ENCODE measurements around the gene IPO8. TPM values are rescaled to one million over a fixed set of nuclear protein-coding genes. Genes with fewer than 3 reads are reported as not detected.

Gene IPO8
- 31.8 TPM for total RNA-seq

GRCh38 chr12:30695199-30696102, at the start of gene IPO8:
Gene IPO8, minus strand, starts transcription at chr12:30695869. Its CDS starts 222 bp downstream, at chr12:30695647.
- no peak for FAIRE-seq
- peak; percentile 88 to 89 for DNase-seq (ENCODE audit: low spot score in 2 of 2)

- no peak for FAIRE-seq
- no peak for DNase-seq (ENCODE audit: low spot score in 2 of 2)
These were observed 48.7 kb upstream of the IPO8 start for GRCh38 chr12:30744321-30744720.

GRCh38 chr12:30740274-30740673, 44.6 kb upstream of the IPO8 start:
- FAIRE-seq: no peak

GRCh38 chr12:30739020-30739419, 43.4 kb upstream of the IPO8 start:
- no peak for DNase-seq (ENCODE audit: low spot score in 2 of 2)
- FAIRE-seq: no peak

More at GRCh38 chr12:30740274-30740673, 44.6 kb upstream of the IPO8 start:
- DNase-seq (ENCODE audit: low spot score in 2 of 2): no peak

- DNase-seq (ENCODE audit: low spot score in 2 of 2) (no peak), FAIRE-seq (no peak)
These were observed 37.4 kb upstream of the IPO8 start for GRCh38 chr12:30732954-30733637.

- FAIRE-seq: no peak
- DNase-seq (ENCODE audit: low spot score in 2 of 2): no peak
These were observed 34.3 kb upstream of the IPO8 start for GRCh38 chr12:30730011-30730410.

- DNase-seq (ENCODE audit: low spot score in 2 of 2): no peak
- no peak for FAIRE-seq
These were observed 33.9 kb upstream of the IPO8 start for GRCh38 chr12:30729547-30729946.

GRCh38 chr12:30726647-30727046, 31.0 kb upstream of the IPO8 start:
- FAIRE-seq: no peak

GRCh38 chr12:30725739-30726138, 30.1 kb upstream of the IPO8 start:
- no peak for DNase-seq (ENCODE audit: low spot score in 2 of 2)
- no peak for FAIRE-seq

More at GRCh38 chr12:30726647-30727046, 31.0 kb upstream of the IPO8 start:
- DNase-seq (ENCODE audit: low spot score in 2 of 2): no peak

GRCh38 chr12:30719060-30719459, 23.4 kb upstream of the IPO8 start:
- FAIRE-seq: no peak

GRCh38 chr12:30707613-30708342, 12.1 kb upstream of the IPO8 start:
- FAIRE-seq (no peak), DNase-seq (ENCODE audit: low spot score in 2 of 2) (no peak)

More at GRCh38 chr12:30719060-30719459, 23.4 kb upstream of the IPO8 start:
- DNase-seq (ENCODE audit: low spot score in 2 of 2): no peak

- DNase-seq (ENCODE audit: low spot score in 2 of 2) (no peak), FAIRE-seq (no peak)
These were observed 10.8 kb upstream of the IPO8 start for GRCh38 chr12:30706476-30706875.

GRCh38 chr12:30701056-30701455, 5.4 kb upstream of the IPO8 start:
- DNase-seq (ENCODE audit: low spot score in 2 of 2): no peak
- FAIRE-seq: no peak

GRCh38 chr12:30700216-30700900, 4.7 kb upstream of the IPO8 start:
- DNase-seq (ENCODE audit: low spot score in 2 of 2) (no peak), FAIRE-seq (no peak)

- no peak for DNase-seq (ENCODE audit: low spot score in 2 of 2)
- FAIRE-seq: no peak
These were observed 2.7 kb upstream of the IPO8 start for GRCh38 chr12:30698346-30698745.

GRCh38 chr12:30696943-30697342, 1.3 kb upstream of the IPO8 start:
- no peak for FAIRE-seq
- no peak for DNase-seq (ENCODE audit: low spot score in 2 of 2)

GRCh38 chr12:30696486-30696885, 817 bp upstream of the IPO8 start:
- DNase-seq (ENCODE audit: low spot score in 2 of 2) (no peak), FAIRE-seq (no peak)

- FAIRE-seq (no peak), DNase-seq (ENCODE audit: low spot score in 2 of 2) (no peak)
These were observed 387 bp upstream of the IPO8 start for GRCh38 chr12:30696103-30696408.

- DNase-seq (ENCODE audit: low spot score in 2 of 2) (no peak), FAIRE-seq (no peak)
These were observed 1.1 kb downstream of the IPO8 start for GRCh38 chr12:30694412-30695198.

GRCh38 chr12:30692470-30692869, 3.2 kb downstream of the IPO8 start:
- DNase-seq (ENCODE audit: low spot score in 2 of 2) (no peak), FAIRE-seq (no peak)

All from frontal cortex (tissue), 4 donors.